HG03159 (cell line): Measurements from ENCODE around the gene ZNF276.
A peak's percentile ranks its signal among the peaks of the same experiment; 100 is the strongest.
"Not testable (repeated sequence)": the region's sequence is repeated elsewhere in the genome, so short reads cannot be mapped to it uniquely, and the experiment has no call there.

ENCODE experiments used
- ATAC-seq: cut with Tn5 transposase; IDR thresholded peaks from one replicate; pipeline ENCODE4 v1.9.1; 2021; ENCODE audit warnings: mild to moderate bottlenecking, moderate library complexity; ENCODE audit not compliant: unreplicated experiment

ZNF276 gene

DNA sequence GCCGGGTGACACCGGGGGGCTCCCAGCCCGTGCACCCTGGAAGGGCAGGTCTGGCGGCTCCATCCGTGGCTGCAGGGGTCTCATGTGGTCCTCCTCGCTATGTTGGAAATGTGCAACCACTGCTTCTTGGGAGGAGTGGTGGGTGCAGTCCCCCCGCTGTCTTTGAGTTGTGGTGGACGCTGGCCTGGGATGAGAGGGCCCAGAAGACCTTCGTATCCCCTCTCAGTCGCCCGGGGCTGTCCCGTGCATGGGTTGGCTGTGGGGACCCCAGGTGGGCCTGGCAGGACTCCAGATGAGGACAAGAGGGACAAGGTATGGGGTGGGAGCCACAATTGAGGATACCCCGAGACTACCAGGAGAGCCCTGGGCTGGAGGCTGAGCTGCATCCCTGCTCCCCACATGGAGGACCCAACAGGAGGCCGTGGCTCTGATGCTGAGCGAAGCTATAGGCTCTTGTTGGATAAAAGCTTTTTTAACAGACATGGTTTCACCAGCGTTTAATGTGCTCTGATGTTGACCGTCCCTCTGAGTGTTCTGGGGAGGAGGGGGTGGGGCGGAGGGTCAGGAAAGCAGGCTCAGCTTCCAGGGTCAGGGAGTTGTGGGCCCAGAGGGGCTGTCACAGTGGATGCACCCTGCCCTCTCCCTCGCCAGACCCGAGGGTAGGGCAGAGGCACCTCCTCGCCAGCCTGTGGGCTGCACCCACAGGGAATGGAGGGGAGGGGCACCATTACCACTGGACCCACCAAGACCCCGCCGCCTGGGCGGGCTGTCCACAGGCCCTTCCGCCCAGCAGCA, 25.3 kb upstream of the ZNF276 start:
- ATAC-seq: no peak

- ATAC-seq: no peak
Observed at GRCh38 chr16:89696670-89697128, 24.6 kb upstream of the ZNF276 start.

GRCh38 chr16:89697161-89697615, 24.1 kb upstream of the ZNF276 start:
- no peak for ATAC-seq

DNA sequence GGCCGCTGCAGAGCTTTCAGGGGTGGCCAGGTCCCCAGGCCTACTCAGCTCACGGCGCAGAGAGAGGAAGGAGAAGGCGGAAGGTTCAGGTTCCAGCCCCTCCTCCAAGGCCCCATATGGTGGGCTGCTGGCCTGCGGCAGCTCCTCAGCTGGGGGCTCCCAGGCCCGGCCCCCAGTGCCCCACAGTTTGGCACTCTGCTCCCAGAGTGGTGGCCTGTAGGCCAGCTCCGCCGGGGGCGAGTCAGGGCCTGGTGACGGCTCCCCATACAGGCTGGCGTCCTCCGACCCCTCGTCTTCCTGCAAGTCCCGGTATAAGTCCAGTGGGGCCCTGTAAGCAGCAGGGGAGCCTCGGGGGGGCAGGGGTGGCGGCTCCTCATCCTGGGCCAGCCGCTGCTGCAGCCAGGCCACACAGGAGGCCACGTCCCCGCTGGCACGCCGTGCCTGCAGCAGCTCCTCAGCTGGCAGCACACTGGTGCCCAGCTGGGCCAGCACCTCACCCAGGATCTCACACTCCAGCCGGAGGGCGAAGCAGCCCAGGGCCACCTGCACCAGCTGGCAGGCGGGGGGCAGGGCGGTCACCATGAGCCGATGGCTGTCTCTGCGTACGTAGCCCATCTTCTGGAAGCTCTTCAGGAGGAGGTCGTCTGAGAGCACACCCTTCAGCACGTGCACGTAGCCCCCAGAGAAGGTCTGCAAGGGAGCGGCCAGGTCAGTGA, 23.6 kb upstream of the ZNF276 start:
- ATAC-seq: no peak

GRCh38 chr16:89698717-89699116, 22.6 kb upstream of the ZNF276 start:
- ATAC-seq: not testable (repeated sequence)

DNA sequence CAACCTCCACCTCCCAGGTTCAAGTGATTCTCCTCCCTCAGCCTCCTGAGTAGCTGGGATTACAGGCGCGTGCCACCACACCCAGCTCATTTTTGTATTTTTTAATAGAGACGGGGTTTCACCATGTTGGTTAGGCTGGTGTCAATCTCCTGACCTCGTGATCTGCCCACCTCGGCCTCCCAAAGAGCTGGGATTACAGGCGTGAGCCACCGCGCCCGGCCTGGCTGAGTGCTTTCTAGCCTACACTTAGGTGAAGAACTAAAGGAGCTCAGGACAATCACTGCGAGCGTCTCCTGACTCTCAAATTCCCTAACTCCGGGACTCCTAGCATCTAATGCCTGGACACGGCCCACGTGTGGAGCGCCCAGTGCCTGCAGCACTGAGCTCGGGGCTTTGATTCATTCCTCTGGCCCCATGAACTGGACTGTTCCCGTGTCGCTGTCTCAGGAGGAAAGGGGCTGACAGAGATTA, 21.7 kb upstream of the ZNF276 start:
- ATAC-seq: not testable (repeated sequence)

DNA sequence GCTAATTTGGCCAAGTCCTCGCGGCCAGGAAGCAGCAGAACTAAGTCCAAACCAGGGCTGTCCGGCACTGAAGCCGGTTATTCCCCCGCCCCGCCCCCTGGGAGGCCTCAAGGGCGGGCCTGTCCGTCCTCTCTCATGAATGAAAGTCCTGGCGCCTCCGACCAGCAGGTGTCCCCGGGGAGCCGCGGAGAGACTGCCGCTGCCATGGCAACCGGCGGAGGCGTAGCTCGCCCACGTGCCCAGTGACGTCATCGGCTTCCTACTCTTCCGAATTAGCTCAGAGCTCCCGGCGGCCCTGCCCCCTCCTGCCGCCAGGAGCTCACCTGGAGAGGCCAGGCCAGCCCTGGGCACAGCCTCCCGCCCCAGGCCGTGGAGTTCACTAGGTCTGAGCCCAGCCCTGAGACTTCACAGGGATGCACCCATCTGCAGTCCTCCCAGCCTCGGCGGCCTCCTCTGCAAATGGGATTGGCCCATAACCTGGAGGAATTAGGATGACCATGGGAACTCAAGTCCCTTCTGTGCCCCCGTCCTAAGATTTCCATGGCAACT, 21.2 kb upstream of the ZNF276 start:
- ATAC-seq: no peak

GRCh38 chr16:89700649-89701424, 20.5 kb upstream of the ZNF276 start:
- peak; percentile 13 for ATAC-seq

DNA sequence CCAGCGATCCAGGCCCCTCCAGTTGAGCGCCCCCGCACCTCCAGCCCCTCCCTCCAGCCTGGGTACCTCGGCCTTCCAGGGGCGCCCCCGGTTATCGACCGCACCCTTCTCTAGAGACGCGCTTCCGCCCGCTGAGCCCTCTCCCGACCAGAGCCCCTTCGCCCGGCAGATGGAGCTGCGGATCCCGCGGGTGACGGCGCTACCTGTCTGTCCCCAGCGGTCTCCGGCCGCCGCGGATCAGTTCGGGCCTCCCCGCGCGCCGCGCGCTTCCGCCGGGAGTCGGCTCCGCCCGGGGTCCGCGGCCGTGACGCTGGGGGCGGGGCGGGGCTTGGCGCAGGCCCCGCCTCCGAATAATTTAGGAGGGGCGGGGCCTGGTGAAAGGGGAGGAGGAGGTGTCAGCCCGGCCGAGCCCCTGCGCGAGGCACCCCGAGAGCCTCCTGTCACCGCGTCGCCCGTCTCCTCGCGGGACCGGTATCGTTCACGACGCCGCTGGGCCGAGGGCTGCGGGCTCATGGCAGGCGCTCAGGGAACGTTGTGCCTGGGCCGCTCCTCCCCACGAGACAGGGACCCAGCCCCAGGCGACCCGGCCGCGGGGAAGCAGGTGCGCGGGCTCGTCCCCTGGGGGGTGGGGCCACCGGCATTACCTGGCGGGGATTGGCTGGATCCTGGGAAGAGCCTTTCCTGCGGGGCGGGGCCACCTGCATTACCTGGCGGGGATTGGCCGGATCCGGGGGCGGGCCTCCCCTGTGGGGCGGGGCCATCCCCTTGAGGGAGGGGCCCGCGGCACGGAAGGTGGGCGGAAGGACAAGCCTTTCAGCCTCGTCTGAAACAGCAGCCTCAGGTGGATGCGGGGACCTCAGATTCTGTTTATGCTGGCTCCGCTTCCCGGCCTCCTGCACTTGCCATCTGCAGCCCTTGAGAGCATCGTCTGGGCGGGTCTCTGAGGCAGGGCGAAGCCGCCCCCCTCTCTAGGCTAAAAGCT, 19.6 kb upstream of the ZNF276 start, which contains the start of gene SPATA2L:
TSS of gene SPATA2L (minus strand) at position 281 of the 982 bp plus-strand sequence. CDS start 473 bp downstream, outside the sequence.
- ATAC-seq: peak; percentile 67

DNA sequence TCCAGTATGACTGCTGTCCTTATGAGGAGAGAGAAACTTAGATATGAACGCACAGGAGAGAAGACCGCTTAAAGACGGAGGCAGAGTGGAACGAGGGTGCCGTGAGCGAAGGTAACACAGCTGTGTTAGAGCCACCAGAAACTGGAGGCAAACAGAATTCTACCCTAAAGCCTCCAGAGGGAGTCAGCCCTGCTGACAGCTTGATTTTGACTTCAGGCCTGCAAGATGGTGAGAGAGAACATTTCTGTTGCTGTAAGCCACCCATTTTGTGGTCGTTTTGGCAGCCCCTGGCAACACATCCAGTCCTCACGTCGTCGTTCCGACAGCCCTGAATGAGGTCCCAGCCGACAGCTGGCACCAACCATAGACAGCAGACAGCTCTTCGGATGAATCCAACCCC, 17.1 kb upstream of the ZNF276 start:
- ATAC-seq: no peak

GRCh38 chr16:89705006-89705405, 16.3 kb upstream of the ZNF276 start:
- no peak for ATAC-seq

DNA sequence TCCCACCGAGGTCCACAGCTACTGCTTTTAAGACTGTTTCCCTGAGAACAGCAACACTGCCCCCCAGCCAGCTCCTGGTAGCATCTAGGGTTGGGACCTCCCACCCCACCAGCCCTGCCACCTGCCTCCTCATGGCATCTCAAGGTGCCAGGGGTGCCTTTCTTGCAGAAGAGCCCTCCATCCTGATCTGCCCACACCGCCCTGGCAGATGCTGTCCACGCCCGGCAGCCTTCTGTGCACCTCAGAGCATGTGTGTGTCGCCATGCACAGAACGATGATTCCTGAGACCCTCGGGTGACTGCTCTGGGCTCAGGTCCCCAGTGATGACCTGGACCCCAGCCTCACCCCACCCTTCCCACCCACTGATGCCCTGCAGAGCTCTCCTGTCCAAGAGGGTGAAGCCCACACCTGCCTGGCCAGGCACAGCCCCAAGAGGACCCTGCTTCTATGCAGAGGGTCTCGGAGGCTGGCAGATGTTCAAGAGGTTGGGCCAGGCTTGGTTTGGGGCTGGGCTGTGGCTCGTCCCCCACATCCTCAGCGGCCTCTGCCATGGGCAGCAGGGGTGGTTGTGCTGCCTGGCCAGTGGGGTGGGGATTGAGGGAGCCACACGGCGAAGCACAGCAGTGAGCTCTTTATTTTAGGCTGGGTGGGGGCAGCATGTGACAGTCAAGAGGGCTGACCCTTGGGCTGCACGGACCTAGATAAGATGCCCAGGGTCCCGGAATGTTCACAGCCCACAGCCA, 14.6 kb upstream of the ZNF276 start:
- no peak for ATAC-seq

DNA sequence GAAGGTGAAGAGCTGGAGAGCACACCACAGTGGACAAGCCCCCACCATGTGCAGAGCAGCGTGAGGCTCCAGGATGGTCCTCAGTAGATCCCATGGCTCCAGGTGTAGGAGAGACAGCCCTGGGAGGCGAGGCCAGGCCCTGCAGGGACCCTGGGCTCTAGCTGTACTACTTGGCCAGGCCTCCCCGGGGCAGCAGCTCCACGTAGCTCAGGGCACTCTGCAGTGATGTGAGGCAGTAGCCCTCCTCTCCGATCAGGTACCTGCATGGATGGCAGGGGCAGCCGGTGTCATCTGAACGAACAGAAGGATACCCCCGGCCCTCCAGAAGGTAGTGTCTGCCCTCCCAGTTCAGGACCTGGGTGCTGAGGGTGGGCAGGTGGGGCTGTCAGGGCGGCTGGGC, 13.6 kb upstream of the ZNF276 start:
- ATAC-seq: no peak

DNA sequence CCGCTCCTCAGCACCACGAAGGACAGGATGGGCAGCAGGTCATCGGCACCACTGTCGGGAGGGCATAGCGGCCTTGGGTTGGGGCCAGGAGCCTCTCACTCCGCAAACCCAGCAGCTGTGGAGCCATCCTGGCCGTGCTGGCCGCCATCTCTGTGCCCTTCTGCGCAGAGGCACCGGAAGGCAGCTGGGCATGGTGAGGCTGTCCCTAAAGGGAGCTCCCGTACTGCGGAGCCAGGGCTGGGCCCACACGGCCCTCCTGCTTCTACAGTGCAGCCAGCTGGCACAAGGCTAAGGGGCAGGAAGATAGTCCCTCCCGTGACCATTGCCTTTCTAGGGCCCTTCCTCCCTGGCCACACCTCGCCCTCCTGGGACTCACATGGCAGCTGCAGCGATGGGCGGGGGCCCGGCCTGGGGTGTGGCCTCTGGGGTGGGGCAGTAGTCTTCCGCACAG, 12.8 kb upstream of the ZNF276 start:
- no peak for ATAC-seq

- no peak for ATAC-seq
Observed at GRCh38 chr16:89709166-89709565, 12.2 kb upstream of the ZNF276 start.

DNA sequence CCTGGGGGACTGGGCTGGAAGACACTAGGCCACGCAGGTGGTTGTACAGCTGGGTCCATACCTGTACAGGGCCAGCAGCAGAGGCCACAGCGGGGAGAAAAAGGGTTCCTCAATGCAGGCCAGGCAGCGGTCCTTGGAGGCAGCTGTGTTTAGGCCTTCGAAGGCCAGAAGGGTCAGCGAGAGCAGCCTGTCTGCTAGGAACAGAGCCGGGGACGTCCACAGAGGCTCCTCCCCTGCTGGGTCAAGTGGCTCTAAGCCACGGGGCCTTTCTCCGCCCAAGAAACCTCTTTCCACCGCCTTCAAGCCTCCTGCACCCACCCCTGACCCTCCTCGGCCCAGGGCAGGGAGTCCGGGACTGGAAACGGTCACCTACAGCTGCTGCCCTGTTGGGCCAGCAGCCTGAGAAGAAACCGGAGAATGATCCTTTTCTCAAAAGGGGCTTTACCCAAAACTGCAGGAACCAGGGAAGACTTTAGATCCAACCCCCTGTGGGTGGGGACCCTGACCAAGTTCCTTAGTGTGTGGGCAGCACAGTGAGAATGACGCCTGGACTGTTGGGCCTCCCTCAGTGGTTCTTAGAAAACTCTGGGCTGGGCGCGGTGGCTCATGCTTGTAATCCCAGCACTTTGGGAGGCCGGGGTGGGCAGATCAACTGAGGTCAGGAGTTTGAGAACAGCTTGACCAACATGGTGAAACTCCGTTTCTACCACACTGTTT, 11.5 kb upstream of the ZNF276 start:
- no peak for ATAC-seq

DNA sequence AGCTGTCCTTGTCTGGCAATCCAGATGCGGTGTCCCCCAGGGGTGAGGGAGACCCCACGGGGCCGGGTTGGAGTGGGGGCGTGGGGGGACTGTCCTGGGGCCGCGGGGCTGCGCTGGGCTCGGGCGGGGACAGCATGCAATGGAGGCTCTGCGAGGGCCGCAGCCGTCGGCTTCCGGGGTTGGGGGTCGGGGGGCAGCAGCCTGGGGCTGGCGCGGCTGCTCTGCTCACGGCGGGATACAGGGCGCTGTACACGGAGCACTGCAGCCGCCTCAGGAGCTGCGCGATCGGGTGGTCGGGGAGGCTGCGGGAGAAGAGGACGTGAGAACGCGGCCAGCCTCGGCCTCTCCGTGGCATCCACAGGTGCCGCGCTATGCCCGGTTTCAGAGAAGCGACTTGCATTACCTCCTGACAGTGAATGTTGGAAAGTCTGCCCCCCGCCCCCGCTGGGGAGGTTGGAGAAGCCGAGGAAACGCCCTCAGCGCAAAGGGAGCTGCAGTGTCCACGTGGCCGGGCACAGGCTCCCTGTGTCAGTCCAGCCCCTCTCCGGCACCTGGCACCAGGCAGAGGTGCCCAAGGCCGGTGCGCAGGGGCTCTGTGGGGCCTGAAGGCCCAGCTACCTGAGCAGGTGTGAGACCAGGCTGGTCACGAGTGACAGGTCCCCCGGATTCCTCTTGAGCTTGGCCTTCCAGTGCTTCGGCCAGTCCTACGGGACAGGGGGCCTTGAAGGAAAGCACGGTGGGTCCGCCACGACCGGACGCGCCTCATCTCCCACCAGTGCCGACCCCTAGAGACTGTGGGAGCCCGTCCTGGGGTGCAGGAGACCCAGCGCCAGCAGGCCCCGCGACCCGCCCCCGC, 10.4 kb upstream of the ZNF276 start:
- ATAC-seq: no peak
